ENCODE data around the gene DNAH2. TPM values are rescaled to one million over a fixed set of nuclear protein-coding genes. Genes with fewer than 3 reads are reported as not detected.

The DNAH2 gene
- total RNA-seq, 1 donor = under 0.01 TPM

GRCh38 chr17:7852919-7853690, 135.6 kb downstream of the DNAH2 start:
- no peak for DNase-seq (ENCODE audit: low read depth)
- H3K4me3 ChIP-seq (ENCODE audit: low read depth, low read length) = no peak overlapping the region
- TF ChIP-seq CTCF (IDR thresholded peaks at IDR 0.05; ENCODE audit: insufficient read depth, low read length) = no peak

- H3K4me3 ChIP-seq (ENCODE audit: low read depth, low read length) = no peak overlapping the region
- no peak for DNase-seq (ENCODE audit: low read depth)
- no peak for TF ChIP-seq CTCF (IDR thresholded peaks at IDR 0.05; ENCODE audit: insufficient read depth, low read length)
Measured at GRCh38 chr17:7853691-7854038, 136.1 kb downstream of the DNAH2 start.

GRCh38 chr17:7854078-7854777, 136.7 kb downstream of the DNAH2 start:
- no peak for TF ChIP-seq CTCF (IDR thresholded peaks at IDR 0.05; ENCODE audit: insufficient read depth, low read length)
- DNase-seq (ENCODE audit: low read depth) = no peak
- H3K4me3 ChIP-seq (ENCODE audit: low read depth, low read length) = no peak overlapping the region

- TF ChIP-seq CTCF (IDR thresholded peaks at IDR 0.05; ENCODE audit: insufficient read depth, low read length) = no peak
- peak; percentile 15 for DNase-seq (ENCODE audit: low read depth)
- H3K4me3 ChIP-seq (ENCODE audit: low read depth, low read length) = peak within 1 kb of the TSS; percentile 74
Measured at GRCh38 chr17:7854851-7855659, 137.5 kb downstream of the DNAH2 start, which contains the start of gene TMEM88. TMEM88 (plus strand) TSS chr17:7855066; CDS start chr17:7855075, 9 bp downstream.

- no peak for TF ChIP-seq CTCF (IDR thresholded peaks at IDR 0.05; ENCODE audit: insufficient read depth, low read length)
- peak overlapping the region; percentile 74 for H3K4me3 ChIP-seq (ENCODE audit: low read depth, low read length)
- no peak for DNase-seq (ENCODE audit: low read depth)
Measured at GRCh38 chr17:7855660-7856010, 138.1 kb downstream of the DNAH2 start.

- DNase-seq (ENCODE audit: low read depth) = peak; percentile 46
- peak overlapping the region; percentile 74 for H3K4me3 ChIP-seq (ENCODE audit: low read depth, low read length)
- no peak for TF ChIP-seq CTCF (IDR thresholded peaks at IDR 0.05; ENCODE audit: insufficient read depth, low read length)
Measured at GRCh38 chr17:7856011-7856810, 138.7 kb downstream of the DNAH2 start.

Measured in fibroblast of the aortic adventitia (primary cell).